HG03108 (cell line): Measurements from ENCODE around the gene HES6.
A peak's percentile ranks its signal among the peaks of the same experiment; 100 is the strongest.

Source experiments
- ATAC-seq: cut with Tn5 transposase; IDR thresholded peaks from one replicate; pipeline ENCODE4 v1.9.1; 2021; ENCODE audit warnings: moderate library complexity; ENCODE audit not compliant: unreplicated experiment

Gene HES6

DNA sequence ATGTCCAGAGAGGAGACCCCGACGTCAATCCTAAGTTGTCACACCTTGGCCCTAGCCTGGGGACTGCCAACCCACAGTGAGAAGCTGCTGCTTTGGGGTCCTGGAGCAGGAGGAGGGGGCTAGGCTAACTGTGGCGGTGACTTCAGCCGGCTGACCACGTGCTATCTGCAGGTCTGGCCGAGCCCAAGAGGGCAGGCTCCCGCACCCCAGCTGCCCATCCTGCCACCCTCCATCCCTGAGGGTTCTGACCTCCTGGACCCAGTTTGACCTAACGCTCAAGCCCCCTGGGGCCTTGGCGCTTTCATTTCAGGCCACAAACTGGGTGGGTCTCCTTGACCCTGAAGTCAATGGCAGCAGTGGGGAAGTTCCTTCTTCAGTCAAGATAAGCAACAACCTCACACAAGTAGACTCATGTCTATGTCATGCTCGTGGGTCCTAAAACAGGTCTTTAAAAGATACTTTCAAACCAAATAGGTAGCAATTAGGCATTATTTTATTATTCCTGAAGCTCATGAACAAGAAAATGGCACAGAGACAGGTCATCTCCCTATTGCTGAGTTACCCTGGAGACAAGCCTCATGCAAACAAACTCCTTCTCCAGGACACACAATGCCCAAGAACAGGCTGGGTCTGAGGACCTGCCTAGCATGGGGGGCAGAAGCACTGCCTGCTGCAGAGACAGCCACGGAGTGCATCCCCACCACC is 2.3 kb downstream of the HES6 start:
- no peak for ATAC-seq

GRCh38 chr2:238236571-238236970 is 3.3 kb downstream of the HES6 start:
- no peak for ATAC-seq

GRCh38 chr2:238235856-238236255 is 4.0 kb downstream of the HES6 start:
- ATAC-seq, result no peak

DNA sequence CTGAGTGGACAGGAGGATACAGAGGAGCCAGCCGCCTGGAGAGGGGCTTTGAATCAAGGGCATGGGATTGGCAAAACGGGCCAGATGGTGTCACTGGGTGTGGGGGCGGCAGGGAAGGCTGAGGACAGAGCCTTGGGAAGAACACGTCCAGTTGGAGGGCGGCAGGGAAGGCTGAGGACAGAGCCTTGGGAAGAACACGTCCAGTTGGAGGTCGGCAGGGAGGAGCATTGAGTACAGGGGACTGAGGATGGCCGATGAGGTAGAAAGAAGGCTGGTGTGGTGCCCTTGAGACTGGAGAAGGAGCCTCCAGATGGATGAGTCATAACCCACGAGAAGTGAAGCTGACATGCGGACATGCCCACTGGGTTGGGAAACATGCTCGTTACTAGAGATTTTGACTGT is 4.5 kb downstream of the HES6 start:
- ATAC-seq, result no peak

DNA sequence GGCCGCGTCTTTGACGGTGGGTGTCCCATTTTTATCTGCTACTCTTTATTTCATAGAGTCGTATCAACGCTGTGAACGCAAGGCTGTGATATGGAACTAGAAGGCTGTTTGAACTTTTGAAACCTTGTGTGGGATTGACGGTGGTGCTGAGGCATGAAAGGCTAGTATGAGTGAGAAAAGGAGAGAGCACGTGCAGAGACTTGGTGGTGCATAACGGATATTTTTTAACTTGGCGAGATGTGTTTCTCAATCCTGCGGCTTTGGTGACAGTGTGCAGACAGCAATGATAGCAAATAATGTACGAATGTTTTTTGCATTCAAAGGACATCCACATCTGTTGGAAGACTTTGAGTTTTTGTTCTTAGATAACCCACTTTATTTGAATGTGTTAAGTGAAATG is 6.2 kb downstream of the HES6 start:
- ATAC-seq, result no peak

DNA sequence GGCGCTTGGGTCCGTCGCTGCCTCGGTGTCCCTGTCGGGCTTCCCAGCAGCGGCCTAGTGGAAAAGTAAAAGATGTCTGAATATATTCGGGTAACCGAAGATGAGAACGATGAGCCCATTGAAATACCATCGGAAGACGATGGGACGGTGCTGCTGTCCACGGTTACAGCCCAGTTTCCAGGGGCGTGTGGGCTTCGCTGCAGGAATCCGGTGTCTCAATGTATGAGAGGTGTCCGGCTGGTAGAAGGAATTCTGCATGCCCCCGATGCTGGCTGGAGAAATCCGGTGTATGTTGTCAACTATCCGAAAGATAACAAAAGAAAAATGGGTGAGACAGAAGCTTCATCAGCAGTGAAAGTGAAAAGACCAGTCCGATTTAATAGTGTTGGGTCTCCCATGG is 8.0 kb downstream of the HES6 start:
- no peak for ATAC-seq

- ATAC-seq, result peak; percentile 57
Measured at GRCh38 chr2:238231251-238231793, 8.5 kb downstream of the HES6 start.

DNA sequence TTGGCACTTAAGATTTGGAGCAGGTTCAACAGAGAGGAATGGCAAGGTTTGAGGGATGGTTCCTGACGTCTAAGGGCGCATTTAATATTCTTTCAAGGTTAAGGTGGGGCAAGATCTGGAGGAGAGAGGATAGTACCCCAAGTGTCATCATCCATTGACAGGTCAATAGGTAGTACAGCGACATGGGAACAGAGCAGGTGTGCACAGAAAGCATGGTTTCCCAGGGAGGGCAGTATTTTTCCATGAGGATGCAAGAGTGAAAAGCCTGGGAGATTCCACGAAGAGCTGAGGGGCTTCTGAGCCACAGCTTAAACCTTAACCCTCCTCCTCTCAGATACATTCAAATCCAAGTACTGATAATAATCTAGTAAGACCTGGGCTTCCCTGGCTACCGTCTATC is 9.1 kb downstream of the HES6 start:
- no peak for ATAC-seq

GRCh38 chr2:238228700-238229099 is 11.1 kb downstream of the HES6 start:
- no peak for ATAC-seq

DNA sequence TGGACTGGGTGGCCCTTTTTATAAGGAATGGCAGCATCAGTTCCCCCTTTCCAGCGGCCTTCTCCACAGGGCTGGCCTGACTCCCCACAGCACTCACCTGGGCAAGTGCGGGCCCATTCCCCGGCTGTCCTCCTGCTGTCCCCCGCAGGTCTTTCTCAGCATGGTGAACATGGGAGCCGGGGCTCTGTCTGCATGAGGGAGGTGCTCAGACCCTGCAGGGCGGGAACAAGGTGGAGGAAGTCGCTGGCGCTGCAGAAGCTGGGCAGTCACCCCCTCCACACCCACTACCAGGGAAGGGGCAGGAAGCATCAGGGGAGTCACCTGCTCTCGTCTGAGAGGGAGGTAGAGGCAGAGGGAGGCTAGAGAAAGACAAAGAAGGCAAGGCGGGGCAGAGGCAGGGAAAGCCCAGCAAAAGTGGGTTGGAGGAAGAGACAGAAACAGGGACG is 12.2 kb downstream of the HES6 start:
- ATAC-seq, result no peak

GRCh38 chr2:238226698-238227586 is 12.9 kb downstream of the HES6 start:
- ATAC-seq, result no peak

DNA sequence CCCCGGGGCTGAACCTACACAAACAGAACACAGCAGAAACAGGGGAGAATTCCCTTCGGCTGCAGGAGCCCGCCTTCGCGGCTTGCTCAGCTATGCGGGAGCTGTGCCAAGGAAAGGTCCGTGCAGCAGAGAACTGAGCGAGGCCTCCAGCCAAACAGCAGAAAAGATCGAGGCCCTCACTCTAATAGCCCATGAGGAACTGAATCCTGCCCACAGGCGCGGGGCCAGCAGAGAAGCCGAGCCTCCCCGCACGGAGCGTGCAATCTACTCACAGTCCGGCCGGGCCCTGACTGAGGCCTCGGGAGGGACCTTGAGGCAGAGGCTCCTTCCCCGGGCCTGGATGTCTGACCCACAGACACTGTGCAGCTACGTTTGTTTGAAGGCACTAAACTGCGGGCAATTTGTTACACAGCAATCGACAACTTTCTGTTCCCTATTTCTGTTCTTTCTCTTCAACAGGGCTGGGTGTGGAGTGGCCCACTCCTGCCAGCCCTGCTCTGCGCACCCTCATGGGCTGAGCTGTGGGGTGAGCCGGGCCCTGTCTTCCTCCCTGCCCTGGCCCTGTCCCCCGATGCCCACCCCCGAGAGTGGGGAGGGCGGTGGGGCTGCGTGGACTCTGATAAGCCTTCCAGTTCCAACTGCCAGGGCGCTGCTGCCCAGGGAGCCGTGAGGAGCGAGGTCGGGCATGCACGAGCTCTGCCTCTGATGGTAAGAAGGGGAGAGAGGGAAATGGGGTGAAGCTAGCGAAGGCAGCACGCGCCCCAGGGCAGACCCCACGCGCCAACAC is 13.7 kb downstream of the HES6 start:
- no peak for ATAC-seq

DNA sequence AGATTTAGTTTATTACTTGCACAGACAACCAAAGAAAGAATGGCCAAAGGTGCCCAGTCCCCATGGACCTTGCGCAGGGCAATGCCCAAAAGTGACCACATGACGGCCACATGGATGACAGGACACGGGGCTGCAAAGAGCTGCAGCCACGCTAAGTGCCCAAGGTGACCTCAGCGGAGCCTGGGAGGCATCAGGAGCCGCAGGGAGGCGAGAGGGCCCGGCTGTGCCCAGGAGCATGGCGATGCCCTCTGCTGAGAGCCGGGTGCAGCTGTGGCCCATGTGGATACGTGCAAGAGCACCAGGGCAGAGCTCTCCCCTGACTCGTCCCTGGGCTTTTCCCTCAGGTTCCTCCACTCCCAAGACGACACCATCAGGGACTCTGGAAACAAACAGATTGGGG is 14.7 kb downstream of the HES6 start:
- ATAC-seq, result no peak

- ATAC-seq, result no peak
Measured at GRCh38 chr2:238224356-238225035, 15.3 kb downstream of the HES6 start.

DNA sequence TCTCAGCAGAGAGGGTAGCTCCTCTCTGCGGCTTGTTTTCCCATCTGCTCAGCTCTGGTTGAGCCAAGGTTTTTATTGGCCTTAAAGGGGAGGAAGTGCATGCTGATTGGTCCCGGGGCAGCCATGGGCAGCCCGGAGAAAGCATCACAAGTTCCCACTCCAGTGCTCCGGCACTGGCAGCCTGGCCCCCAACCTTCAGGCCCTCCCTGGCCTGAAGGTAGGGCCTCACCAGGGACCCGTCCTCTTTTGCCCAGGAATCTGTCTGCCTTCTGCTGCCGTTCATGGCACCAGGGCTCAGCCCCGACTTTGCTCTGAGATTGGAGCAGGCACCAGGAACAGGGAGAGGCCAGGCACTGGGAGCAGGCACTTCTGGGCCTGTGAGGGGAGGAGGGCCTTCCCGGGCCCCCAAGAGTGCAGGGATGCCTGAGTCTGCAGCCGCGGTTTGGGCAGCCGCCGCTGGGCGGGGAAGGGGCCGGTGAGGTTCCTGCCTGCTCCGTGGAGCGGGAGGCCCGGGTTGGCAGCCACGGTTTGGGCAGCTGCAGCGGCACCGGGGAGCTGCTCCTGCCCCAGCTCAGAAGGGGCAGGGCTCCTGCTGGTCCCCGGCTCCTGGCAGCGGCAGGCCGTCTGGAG is 18.8 kb downstream of the HES6 start:
- no peak for ATAC-seq

GRCh38 chr2:238220274-238220891 is 19.5 kb downstream of the HES6 start:
- ATAC-seq, result no peak

DNA sequence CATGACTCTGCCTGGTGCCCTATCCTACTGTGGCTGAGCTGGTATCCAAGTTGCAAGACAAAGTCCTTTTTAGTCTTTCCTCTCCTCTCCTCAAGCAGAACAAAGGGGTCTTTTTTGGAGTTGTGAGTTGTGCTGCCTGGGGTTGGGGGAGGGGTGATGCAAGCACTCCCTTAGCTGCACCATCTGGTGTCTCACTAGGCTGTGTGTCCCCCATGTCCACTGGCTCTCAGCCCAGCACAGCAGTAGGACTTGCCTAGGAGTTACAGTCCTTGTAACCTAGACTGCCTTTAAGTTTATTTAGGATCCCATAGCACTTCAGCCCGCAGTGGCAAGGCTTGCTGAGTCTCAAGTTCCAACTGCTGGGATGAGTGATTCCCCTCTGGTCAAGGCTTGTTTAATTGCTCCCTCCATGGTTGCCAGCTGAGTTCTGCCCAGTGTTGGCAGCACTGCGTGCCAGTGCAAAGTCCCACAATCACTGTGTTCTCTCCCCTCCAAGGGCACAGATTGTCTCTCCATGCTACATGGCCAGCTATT is 23.1 kb downstream of the HES6 start:
- ATAC-seq, result no peak

DNA sequence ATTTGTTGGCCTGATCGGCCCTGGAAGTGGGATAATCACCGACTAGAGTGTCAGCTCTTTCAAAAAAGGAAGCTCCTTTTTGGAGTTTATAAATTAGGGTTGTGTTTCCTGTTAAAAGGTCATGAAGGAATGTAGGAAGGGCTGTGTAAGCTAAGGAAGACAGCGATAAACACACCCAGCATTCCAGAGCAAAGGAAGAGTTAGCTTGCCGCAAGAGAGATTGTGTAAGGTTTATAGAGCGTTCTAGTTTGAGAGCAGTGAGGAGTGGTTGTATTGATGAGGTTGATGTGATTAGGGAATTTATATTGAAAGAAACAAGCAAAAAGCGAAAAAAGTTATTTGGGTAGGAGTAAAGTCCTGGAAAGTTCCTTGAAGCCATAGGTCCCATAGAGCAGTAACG is 32.8 kb downstream of the HES6 start:
- ATAC-seq, result no peak

- ATAC-seq, result no peak
Measured at GRCh38 chr2:238203973-238204683, 35.7 kb downstream of the HES6 start.
